ENCODE data around the gene SLC9A9. TPM values are rescaled to one million over a fixed set of nuclear protein-coding genes. Genes with fewer than 3 reads are reported as not detected.

Gene SLC9A9
- total and polyA plus RNA-seq, 9 of the 15 experiments (the other 6 are each of a cell fraction or from before 2014, with no cell fraction given) = 0.03 to 0.13 TPM; not detected in 7

DNA sequence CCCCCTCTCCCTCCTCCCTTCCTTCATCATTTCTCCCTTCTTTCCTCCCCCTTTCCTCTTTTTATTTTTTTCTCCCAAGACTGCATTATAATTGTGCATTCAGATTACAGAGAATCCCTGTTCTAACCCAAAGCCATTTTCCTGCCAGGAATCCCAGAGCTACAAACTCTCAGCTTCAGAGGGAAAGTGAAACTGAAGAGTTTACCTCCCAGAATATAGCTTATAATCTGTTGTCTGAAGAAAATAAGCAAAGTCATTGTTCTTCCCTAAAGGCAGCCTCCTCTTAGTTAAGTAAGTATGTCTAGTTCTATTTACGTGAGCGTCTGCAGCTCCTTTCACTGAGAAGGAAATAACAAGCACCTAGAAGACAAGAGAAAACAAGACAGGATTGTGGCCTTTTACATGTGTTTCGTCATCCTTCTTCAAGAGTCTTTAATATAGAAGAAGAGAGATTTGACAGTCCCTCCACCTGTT is 631.5 kb downstream of the SLC9A9 start:
- CTCF ChIA-PET (ENCODE audit: low intra/inter-chr PET ratio) = no interaction called here
- POLR2A ChIA-PET = interaction anchor here (0.5 to 1.7 kb wide), 6 partner anchors 9 to 132 kb away, joined by 3 to 7 read pairs (median 4); no protein-coding TSS in a partner anchor
- no peak for DNase-seq (ENCODE audit: extremely low read depth in 1 of 4, low spot score in 3 of 4)
- Histone ChIP-seq H3K9ac (ENCODE audit: insufficient read depth in 1 of 2, low read depth in 2 of 2, low read length in 2 of 2) (peak overlapping the region in 1 of 2 experiments; percentile 26; a peak in 1 of 4 replicates), H3K9me3 (replicated peaks; ENCODE audit: control insufficient read depth, insufficient read depth, low read depth, low read length) (no peaks in the 10 kb centered on the region), H3K79me2 (ENCODE audit: control insufficient read depth, insufficient read depth, low read length) (no peaks in the 10 kb centered on the region), H4K20me1 (replicated peaks; ENCODE audit: control insufficient read depth, insufficient read depth, low read length) (no peaks in the 10 kb centered on the region), H2AFZ (ENCODE audit: low read depth, low read length) (peak overlapping the region; percentile 80), H3K9me1 (ENCODE audit: control insufficient read depth, insufficient read depth, low read length) (no peaks in the 10 kb centered on the region), H3K4me2 (ENCODE audit: insufficient read depth, low read length) (peak overlapping the region; percentile 54; the same call in 1 of the 2 replicates), H3K36me3 (ENCODE audit: control insufficient read depth, insufficient read depth, low read length) (no peaks in the 10 kb centered on the region), H3K27me3 (ENCODE audit: control insufficient read depth in 2 of 2, insufficient read depth in 2 of 2, low read length in 2 of 2) (no peaks in the 10 kb centered on the region), H3K4me3 (no peak overlapping the region), H3K4me1 (replicated peaks in 1 of 2; ENCODE audit: control insufficient read depth in 2 of 2, insufficient read depth in 2 of 2, low read length in 2 of 2) (peaks cover 0 to 14% of the 10 kb centered on the region in 2 experiments; a peak in 2 of 5 replicates), H3K27ac (ENCODE audit: extremely low read depth, low read depth, low read length) (peak overlapping the region; percentile 40; the same call in 1 of the 3 replicates)
- peak; percentile 71 for ATAC-seq
- 22% methylated on average over 3 of the region's 3 CpGs for WGBS (ENCODE audit: insufficient coverage, low coverage, missing lambda C conversion rate)
- in situ Hi-C loops (cut with MboI) (no loop called here), intact Hi-C loops (cut with micrococcal nuclease) (no loop called here)
- FAIRE-seq = peak; percentile 88
- BruUV-seq (replicated peaks) = no TSS peak
- TF ChIP-seq ZFPM2 (CRISPR knock-in tag; IDR thresholded peaks at IDR 0.05) (no peak), C11orf30 (IDR thresholded peaks at IDR 0.05; ENCODE audit: low read depth) (peak; percentile 84), HNRNPUL1 (IDR thresholded peaks at IDR 0.05; ENCODE audit: low read length) (no peak), ARID1B (IDR thresholded peaks at IDR 0.05) (peak; percentile 34; the same call in 1 of the 2 replicates), ZNF584 (CRISPR knock-in tag; IDR thresholded peaks at IDR 0.05; ENCODE audit: low read depth) (no peak), SAP30 (IDR thresholded peaks at IDR 0.05; ENCODE audit: borderline replicate concordance, insufficient read depth, low read depth, low read length, poor library complexity, severe bottlenecking) (no peak), MAFG (tag; conservative IDR thresholded peaks at IDR 0.05) (peak; percentile 94), FOXK2 (conservative IDR thresholded peaks at IDR 0.05 in 1 of 2, IDR thresholded peaks at IDR 0.05 in 1 of 2; ENCODE audit: low read depth in 2 of 2) (0 out of 4 replicates have a peak, but pooled peaks of 1 of the 2 experiments have one; percentile 55), LEF1 (IDR thresholded peaks at IDR 0.05) (no peak), SMARCA4 (IDR thresholded peaks at IDR 0.05) (peak; percentile 55), MAFK (IDR thresholded peaks at IDR 0.05; ENCODE audit: low read length) (peak; percentile 60), YY1 (IDR thresholded peaks at IDR 0.05; ENCODE audit: borderline replicate concordance in 1 of 3, control insufficient read depth in 1 of 3, extremely low read depth in 1 of 3, insufficient read depth in 3 of 3, insufficient read length in 1 of 3, insufficient replicate concordance in 2 of 3, low read depth in 1 of 3, low read length in 2 of 3) (no peak), HDGF (IDR thresholded peaks at IDR 0.05) (peak; percentile 84; the same call in 1 of the 2 replicates), PHF21A (IDR thresholded peaks at IDR 0.05; ENCODE audit: borderline replicate concordance, low read depth) (no peak), DPF2 (IDR thresholded peaks at IDR 0.05) (peak; percentile 61; the same call in 1 of the 2 replicates), SRSF7 (optimal IDR thresholded peaks at IDR 0.05; ENCODE audit: low read depth, low read length) (no peak)
- TF ChIP-seq, protein P1, sequence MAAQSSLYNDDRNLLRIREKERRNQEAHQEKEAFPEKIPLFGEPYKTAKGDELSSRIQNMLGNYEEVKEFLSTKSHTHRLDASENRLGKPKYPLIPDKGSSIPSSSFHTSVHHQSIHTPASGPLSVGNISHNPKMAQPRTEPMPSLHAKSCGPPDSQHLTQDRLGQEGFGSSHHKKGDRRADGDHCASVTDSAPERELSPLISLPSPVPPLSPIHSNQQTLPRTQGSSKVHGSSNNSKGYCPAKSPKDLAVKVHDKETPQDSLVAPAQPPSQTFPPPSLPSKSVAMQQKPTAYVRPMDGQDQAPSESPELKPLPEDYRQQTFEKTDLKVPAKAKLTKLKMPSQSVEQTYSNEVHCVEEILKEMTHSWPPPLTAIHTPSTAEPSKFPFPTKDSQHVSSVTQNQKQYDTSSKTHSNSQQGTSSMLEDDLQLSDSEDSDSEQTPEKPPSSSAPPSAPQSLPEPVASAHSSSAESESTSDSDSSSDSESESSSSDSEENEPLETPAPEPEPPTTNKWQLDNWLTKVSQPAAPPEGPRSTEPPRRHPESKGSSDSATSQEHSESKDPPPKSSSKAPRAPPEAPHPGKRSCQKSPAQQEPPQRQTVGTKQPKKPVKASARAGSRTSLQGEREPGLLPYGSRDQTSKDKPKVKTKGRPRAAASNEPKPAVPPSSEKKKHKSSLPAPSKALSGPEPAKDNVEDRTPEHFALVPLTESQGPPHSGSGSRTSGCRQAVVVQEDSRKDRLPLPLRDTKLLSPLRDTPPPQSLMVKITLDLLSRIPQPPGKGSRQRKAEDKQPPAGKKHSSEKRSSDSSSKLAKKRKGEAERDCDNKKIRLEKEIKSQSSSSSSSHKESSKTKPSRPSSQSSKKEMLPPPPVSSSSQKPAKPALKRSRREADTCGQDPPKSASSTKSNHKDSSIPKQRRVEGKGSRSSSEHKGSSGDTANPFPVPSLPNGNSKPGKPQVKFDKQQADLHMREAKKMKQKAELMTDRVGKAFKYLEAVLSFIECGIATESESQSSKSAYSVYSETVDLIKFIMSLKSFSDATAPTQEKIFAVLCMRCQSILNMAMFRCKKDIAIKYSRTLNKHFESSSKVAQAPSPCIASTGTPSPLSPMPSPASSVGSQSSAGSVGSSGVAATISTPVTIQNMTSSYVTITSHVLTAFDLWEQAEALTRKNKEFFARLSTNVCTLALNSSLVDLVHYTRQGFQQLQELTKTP (IDR thresholded peaks at IDR 0.05; ENCODE audit: low read depth in 1 of 2, partially characterized antibody in 2 of 2) = peak in 1 of 2 experiments; percentile 51
- TF ChIP-seq, protein P2, sequence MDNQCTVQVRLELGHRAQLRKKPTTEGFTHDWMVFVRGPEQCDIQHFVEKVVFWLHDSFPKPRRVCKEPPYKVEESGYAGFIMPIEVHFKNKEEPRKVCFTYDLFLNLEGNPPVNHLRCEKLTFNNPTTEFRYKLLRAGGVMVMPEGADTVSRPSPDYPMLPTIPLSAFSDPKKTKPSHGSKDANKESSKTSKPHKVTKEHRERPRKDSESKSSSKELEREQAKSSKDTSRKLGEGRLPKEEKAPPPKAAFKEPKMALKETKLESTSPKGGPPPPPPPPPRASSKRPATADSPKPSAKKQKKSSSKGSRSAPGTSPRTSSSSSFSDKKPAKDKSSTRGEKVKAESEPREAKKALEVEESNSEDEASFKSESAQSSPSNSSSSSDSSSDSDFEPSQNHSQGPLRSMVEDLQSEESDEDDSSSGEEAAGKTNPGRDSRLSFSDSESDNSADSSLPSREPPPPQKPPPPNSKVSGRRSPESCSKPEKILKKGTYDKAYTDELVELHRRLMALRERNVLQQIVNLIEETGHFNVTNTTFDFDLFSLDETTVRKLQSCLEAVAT (IDR thresholded peaks at IDR 0.05) = peak in 1 of 2 experiments; percentile 44; a peak in 1 of 4 replicates
